Esophagus squamous epithelium (tissue), 4 donors: Measurements from ENCODE around the gene TBL1X.

Experiments used
- CTCF ChIP-seq, 6 experiments: fragments of 450-650 bp in 4 of 6; fragments of 200-600 bp in 2 of 6; sonication (generic) in 2 of 6; IDR thresholded peaks; one replicate each; pipeline ENCODE4 v1.5.1; 2016 to 2019; ENCODE audit warnings: antibody characterized with exemption in 6 of 6, mild to moderate bottlenecking in 4 of 6, moderate library complexity in 4 of 6
- POLR2A ChIP-seq, 4 donors: fragments of 450-650 bp; IDR thresholded peaks; one replicate each; pipeline ENCODE4 v1.6.1; 2017; ENCODE audit warnings: antibody characterized with exemption in 4 of 4, mild to moderate bottlenecking in 4 of 4, moderate library complexity in 3 of 4

DNA sequence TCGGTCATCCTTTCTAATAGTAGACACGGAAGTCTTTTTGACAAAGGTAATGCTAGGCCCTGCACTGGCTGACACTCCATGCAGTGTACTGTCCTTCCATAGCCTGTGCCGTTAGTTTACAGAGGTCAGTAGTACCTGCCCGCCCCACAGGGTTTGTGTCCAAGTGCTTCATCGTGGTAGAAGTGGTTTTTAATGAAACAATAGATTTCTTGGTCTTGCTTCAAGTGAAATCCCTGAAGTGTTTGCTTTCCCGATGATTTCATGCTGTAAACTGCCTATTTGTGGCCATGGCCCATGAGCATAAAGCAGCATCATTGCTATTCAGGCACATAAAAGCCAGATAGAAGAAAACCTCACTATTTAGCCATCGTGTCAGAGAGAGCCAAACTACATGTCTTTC is 161.5 kb downstream of the TBL1X start:
- TF ChIP-seq CTCF (IDR thresholded peaks at IDR 0.05) (no peak), POLR2A (IDR thresholded peaks at IDR 0.05) (no peak)
